Activated gamma-delta T cell treated with Interleukin-2 at 50 U/mL for 16 hours (primary cell): ENCODE data around the gene SIGLEC9.
A peak's percentile ranks its signal among the peaks of the same experiment; 100 is the strongest.

Experiments
- DNase-seq: peaks from one replicate; pipeline ENCODE4 v3.0.0-alpha.2; 2020

SIGLEC9 gene

GRCh38 chr19:51124729-51125128, at the start of gene SIGLEC9:
TSS of gene SIGLEC9 (plus strand) at chr19:51124906. CDS start at chr19:51124975, 69 bp downstream.
- DNase-seq: no peak

- no peak for DNase-seq
Measured at GRCh38 chr19:51075998-51076397, 48.7 kb upstream of the SIGLEC9 start.

- DNase-seq: no peak
Measured at GRCh38 chr19:51076631-51077213, 48.0 kb upstream of the SIGLEC9 start.

GRCh38 chr19:51078104-51078503, 46.6 kb upstream of the SIGLEC9 start:
- DNase-seq: no peak

- no peak for DNase-seq
Measured at GRCh38 chr19:51078731-51079130, 46.0 kb upstream of the SIGLEC9 start.

GRCh38 chr19:51079481-51080110, 45.1 kb upstream of the SIGLEC9 start:
- no peak for DNase-seq

- no peak for DNase-seq
Measured at GRCh38 chr19:51081476-51081875, 43.2 kb upstream of the SIGLEC9 start.

- DNase-seq: no peak
Measured at GRCh38 chr19:51082611-51083010, 42.1 kb upstream of the SIGLEC9 start, which contains the start of gene KLK14. TSS of gene KLK14 (minus strand) at chr19:51082887. CDS start at chr19:51082614, 273 bp downstream.

- DNase-seq: no peak
Measured at GRCh38 chr19:51083181-51083580, 41.5 kb upstream of the SIGLEC9 start.

GRCh38 chr19:51083783-51084182, 40.9 kb upstream of the SIGLEC9 start:
- DNase-seq: no peak

- no peak for DNase-seq
Measured at GRCh38 chr19:51084505-51084904, 40.2 kb upstream of the SIGLEC9 start.

- no peak for DNase-seq
Measured at GRCh38 chr19:51086153-51086850, 38.4 kb upstream of the SIGLEC9 start.

GRCh38 chr19:51089786-51090185, 34.9 kb upstream of the SIGLEC9 start:
- no peak for DNase-seq

- no peak for DNase-seq
Measured at GRCh38 chr19:51090471-51090870, 34.2 kb upstream of the SIGLEC9 start.

- DNase-seq: no peak
Measured at GRCh38 chr19:51091126-51091525, 33.6 kb upstream of the SIGLEC9 start.

GRCh38 chr19:51091895-51092873, 32.5 kb upstream of the SIGLEC9 start:
- DNase-seq: no peak

- DNase-seq: no peak
Measured at GRCh38 chr19:51093101-51093500, 31.6 kb upstream of the SIGLEC9 start.

GRCh38 chr19:51093510-51094345, 31.0 kb upstream of the SIGLEC9 start:
- DNase-seq: no peak

GRCh38 chr19:51094696-51095279, 29.9 kb upstream of the SIGLEC9 start:
- DNase-seq: peak; percentile 18

- no peak for DNase-seq
Measured at GRCh38 chr19:51096473-51097165, 28.1 kb upstream of the SIGLEC9 start.

- DNase-seq: peak; percentile 75
Measured at GRCh38 chr19:51097166-51097738, 27.5 kb upstream of the SIGLEC9 start.
